GM12872 (cell line): ENCODE results near the gene GRID1.

Experiments
- CTCF ChIP-seq: IDR thresholded peaks from 3 replicates; pipeline ENCODE4 v1.5.1; 2011; ENCODE audit warnings: low read depth, mild to moderate bottlenecking, low read length, moderate library complexity; ENCODE audit not compliant: insufficient read depth

GRID1 gene

GRCh38 chr10:86391236-86391840 lies 24.7 kb upstream of the GRID1 start:
- no peak for TF ChIP-seq CTCF

GRCh38 chr10:86390337-86391120 lies 23.9 kb upstream of the GRID1 start:
- TF ChIP-seq CTCF = no peak

GRCh38 chr10:86389441-86390193 lies 23.0 kb upstream of the GRID1 start:
- TF ChIP-seq CTCF = no peak; the same call in 2 of the 3 replicates

GRCh38 chr10:86388119-86388704 lies 21.6 kb upstream of the GRID1 start:
- TF ChIP-seq CTCF = no peak

DNA sequence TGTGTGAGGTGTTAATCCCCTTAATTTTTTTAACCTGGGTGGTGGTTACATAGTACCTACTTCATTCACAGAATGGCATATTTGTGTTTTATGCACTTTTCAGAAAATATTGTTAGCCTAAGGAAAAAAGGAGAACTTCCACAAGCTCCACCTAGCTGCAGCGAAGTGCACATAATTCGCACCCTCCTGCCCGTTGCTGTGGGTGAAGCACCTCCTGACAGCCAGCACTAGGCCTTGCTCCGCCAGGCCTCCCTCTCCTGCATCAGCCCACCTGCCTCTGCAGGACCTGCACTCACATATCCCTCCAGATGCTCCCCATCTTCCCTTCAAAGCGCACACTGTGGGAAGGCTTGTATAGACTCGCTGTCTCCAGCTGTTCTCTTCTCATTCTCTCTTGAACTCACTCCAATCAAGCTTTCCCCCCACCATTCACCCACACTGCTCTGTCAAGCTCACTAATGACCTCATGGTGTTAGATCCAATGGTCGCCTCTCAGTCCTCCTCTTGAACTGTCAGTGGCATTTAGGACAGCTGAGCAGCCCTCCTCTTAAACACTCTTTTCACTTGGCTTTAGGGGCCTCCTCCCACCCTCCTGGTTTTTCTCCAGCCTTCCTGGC lies 20.7 kb upstream of the GRID1 start:
- TF ChIP-seq CTCF = 0 out of 3 replicates have a peak, but pooled peaks have one; percentile 24

DNA sequence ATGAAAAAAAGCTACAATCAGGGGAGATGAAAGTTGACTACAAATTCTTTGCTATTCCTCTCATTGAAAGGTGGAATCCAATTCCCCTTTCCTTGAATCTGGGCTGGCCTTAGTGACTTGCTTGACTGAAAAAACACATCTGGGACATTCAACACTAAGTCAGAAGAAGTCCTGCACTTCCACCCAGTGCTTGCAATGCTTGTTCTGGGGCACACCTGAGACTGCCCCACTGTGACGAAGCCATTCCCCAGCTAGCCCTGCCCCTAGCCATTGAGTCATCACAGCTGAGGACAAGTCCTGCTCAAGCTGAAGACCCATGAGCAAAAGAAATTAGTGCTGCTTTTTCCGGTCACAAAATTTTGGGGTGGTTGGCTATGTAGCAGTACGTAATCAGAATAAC lies 19.2 kb upstream of the GRID1 start:
- no peak for TF ChIP-seq CTCF

DNA sequence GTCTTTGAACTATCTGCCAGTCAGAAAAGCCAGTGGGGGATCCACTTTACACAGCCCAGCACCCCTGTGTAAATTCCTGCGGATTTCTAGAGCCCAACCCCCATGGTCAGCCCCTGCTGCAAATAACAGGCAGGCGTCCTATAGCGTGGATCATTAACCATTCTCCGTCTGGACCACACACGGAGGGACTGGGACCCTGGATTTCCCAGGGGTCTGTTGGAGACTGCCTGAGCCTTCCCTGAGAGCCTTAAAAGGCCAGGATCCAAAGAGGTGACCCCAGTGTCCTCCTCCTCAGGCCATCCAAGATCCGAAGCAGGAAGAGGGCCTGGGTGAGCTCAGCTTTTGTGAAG lies 11.2 kb upstream of the GRID1 start:
- TF ChIP-seq CTCF = no peak
